ENCODE measurements around the gene GGACT.

DNA sequence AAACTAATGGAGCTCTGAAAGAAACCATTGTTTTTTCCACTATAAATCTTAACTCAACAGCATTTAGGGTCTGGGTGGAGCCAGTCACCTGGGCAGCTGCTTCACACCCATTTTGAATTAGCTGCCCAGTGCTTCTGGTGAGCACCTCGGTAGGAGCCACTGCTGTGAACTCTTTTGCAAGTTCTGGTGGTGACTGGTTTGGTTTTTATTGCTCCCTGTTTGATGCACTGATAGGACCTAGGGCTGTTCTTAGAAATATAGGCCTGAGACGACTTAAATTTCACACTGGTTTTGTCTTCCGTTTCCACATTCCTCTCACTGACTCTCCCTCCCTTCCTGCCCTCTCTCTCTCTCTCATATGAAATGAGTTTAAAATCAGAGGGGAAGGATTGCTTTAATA is 103.9 kb downstream of the GGACT start:
- TF ChIP-seq ETS1 (IDR thresholded peaks at IDR 0.05) (no peak), REST (IDR thresholded peaks at IDR 0.05; ENCODE audit: unreplicated experiment) (no peak), JUNB (IDR thresholded peaks at IDR 0.05; ENCODE audit: unreplicated experiment) (no peak), POLR2AphosphoS5 (IDR thresholded peaks at IDR 0.05; ENCODE audit: low read depth) (no peak), EZH2 (IDR thresholded peaks at IDR 0.05; ENCODE audit: low read depth, unreplicated experiment) (no peak), CREB1 (CRISPR knock-in tag; IDR thresholded peaks at IDR 0.05; ENCODE audit: low read depth) (no peak), NANOG (IDR thresholded peaks at IDR 0.05; ENCODE audit: borderline replicate concordance) (no peak)
- TF ChIP-seq, protein P1, sequence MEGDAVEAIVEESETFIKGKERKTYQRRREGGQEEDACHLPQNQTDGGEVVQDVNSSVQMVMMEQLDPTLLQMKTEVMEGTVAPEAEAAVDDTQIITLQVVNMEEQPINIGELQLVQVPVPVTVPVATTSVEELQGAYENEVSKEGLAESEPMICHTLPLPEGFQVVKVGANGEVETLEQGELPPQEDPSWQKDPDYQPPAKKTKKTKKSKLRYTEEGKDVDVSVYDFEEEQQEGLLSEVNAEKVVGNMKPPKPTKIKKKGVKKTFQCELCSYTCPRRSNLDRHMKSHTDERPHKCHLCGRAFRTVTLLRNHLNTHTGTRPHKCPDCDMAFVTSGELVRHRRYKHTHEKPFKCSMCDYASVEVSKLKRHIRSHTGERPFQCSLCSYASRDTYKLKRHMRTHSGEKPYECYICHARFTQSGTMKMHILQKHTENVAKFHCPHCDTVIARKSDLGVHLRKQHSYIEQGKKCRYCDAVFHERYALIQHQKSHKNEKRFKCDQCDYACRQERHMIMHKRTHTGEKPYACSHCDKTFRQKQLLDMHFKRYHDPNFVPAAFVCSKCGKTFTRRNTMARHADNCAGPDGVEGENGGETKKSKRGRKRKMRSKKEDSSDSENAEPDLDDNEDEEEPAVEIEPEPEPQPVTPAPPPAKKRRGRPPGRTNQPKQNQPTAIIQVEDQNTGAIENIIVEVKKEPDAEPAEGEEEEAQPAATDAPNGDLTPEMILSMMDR (conservative IDR thresholded peaks at IDR 0.05; ENCODE audit: low read depth in 2 of 2), result no peak

Data from GM23338 (cell line).